Forelimb muscle (tissue), 1 donor: ENCODE data around the gene SPATA9. TPM values are rescaled to one million over a fixed set of nuclear protein-coding genes. Genes with fewer than 3 reads are reported as not detected.

Experiments
- DNase-seq: peaks from one replicate; pipeline ENCODE4 v3.0.0-alpha.2; 2013; ENCODE audit warnings: low read depth
- polyA plus RNA-seq: library from polyadenylated mRNA; unstranded; fragments of 120-200 nt; gene quantifications from one replicate; pipeline ENCODE4 v1.2.1, GENCODE V29; 2013; ENCODE audit not compliant: insufficient read length

The SPATA9 gene
- polyA plus RNA-seq, 1 donor, result 1.4 TPM

- no peak for DNase-seq
Measured at GRCh38 chr5:95684361-95684760, 1.6 kb upstream of the SPATA9 start.

DNA sequence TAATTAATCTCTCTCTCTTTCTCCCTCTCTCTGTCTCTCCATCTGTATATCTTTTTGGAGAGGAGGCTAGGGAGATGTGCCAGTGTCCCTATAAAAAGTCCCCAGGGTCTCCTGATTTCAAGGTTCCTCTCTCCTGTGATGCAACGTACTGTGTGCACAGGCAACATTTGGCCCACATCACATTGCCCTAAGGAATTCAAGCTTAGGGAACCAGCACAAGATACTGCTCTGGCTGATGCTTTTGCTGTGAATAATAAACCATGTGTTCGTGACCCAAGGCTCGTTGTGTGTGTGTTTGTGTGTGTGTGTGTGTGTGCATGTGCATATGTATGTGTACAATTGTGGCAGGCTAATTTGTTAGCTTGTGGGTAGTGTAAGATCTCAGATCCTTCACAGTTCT is 9.7 kb downstream of the SPATA9 start:
- no peak for DNase-seq

DNA sequence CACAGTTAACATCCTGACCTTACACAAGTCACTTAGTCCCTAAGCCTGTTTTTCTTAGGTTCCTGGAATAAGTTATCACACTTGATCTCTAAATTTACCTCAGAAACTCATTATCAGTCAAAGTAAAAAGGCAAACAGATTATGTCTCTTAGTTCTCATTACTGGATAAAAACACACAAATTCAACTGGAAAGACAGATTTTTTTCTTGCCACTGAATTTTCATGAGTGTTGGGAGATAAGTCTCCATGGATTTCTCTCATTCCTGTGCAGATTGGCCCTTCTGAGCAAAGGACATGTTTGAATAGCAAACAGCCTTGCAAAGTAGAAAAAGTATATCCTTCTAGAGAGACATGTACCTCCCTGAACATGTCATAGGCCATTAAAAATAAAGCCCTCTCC is 10.2 kb downstream of the SPATA9 start:
- no peak for DNase-seq

DNA sequence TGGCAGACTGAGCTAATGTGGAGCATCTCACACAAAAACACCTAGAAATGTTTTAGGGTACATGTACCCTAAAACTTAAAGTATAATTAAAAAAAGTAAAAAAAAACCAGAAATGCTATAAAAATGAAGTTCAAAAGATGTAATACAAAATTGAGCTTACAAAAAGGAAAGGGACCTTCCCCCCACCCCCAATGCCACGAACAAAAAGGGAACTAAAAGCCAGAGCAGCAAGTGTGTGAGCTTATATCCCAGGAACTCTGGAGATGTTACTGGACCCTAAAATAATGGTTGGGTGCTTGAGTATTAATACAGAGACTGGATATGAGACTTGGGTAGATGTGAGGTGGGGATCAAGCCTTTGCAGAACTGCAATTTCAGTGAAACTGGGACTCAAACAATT is 11.0 kb downstream of the SPATA9 start:
- DNase-seq, result no peak

- no peak for DNase-seq
Measured at GRCh38 chr5:95670568-95670967, 12.2 kb downstream of the SPATA9 start.

- DNase-seq, result no peak
Measured at GRCh38 chr5:95669985-95670384, 12.8 kb downstream of the SPATA9 start.

DNA sequence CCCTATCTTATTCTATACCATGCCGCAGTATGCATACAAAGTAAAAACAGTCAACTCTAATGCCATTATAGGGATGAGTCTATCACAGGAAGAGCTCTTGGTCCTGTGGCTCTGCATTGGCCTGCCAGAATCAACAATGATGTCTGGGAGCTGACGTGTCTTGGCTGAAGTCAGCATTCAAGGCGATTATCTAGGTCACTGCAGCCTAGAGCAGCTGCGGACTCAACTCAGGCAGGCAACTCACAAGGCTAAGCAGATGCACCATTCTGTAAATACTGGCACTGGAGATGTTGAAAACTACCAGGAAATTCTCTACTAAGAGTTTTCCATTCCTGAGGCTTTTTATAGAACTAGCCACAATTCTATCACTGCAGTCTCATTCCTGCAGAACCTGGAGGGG is 13.3 kb downstream of the SPATA9 start:
- DNase-seq, result peak; percentile 75

- no peak for DNase-seq
Measured at GRCh38 chr5:95668728-95669127, 14.1 kb downstream of the SPATA9 start.

GRCh38 chr5:95668216-95668615 is 14.6 kb downstream of the SPATA9 start:
- no peak for DNase-seq

GRCh38 chr5:95667678-95668077 is 15.1 kb downstream of the SPATA9 start:
- no peak for DNase-seq

DNA sequence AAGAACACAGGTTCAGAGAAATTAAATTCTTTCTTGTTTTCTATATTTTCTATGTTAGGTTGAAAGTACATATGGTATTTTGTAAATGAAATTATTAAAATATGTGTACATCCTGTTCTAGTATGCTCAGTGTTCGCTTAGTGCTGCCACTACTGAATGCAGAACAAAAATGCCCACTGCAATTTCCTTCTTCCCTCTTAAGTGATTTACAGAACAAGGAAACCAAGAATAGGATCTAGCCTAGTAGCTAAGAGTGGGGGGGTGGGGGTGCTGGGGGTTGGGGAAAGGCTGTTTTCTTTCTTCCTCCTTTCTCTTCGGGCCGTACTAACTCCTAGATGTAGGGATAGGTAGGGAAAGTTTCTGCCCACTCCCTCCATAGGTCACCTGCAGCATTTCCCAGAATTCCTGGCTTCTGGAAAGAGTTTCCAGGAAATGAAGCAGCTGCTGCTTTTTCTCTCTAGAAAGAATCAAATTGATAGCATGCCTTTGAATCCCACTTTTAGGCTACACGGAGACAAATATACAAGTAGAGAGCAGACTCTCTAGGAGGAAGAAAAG is 15.7 kb downstream of the SPATA9 start:
- DNase-seq, result no peak

- DNase-seq, result no peak
Measured at GRCh38 chr5:95664204-95664786, 18.5 kb downstream of the SPATA9 start.

DNA sequence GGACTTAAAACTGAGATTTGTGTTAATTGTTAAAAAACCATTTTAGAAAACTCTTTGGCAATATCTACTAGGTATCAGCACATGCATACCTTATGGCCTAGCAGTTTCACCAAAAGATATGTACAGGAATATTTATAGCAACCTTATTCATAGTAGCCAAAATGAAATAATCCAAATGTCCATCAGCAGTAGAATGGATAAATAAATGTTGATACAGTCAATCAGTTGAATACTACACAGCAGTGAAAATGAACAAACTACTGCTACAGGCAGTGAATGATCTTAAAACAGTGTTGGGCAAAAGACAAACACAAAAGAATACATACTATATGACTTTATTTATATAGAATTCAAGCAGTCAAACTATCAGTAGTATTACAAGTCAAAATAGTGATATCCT is 19.8 kb downstream of the SPATA9 start:
- DNase-seq, result no peak

GRCh38 chr5:95660060-95660459 is 22.7 kb downstream of the SPATA9 start:
- no peak for DNase-seq

DNA sequence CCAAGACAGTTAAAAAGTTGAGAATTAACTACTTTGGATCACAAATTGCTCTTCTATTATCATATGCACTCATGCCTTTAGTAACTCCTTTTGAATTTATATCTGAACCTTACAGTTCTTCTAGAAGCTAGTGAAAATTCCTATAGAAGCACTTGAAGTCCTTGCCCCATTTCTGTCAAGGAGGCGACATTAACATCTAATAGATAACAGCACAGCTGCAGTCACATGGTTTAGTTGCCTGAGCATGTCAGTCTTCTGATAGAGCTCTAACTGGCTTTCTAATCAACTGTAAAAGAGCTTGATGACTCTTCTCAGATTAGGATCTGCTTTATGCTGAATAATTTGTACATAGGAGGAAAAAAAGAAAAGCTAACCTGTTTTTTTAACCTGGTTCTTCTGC is 27.2 kb downstream of the SPATA9 start:
- no peak for DNase-seq

DNA sequence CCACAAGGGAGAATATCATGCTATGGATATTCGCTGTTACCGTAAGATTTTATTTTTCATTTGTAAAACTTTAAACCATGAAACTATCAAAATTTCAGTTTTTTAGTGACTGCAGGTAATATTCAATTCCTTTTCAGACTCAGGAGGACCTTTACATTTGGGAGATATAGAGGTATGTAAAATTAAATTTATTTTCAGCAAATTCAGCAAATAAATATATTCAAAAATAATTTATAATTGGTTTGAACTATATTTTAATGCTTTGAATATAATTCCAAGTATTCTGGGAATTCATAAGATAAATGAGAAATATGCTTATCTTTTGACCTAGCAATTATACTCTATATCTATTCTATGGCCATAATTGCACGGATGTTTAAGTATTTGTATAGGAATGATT is 28.6 kb downstream of the SPATA9 start:
- no peak for DNase-seq

GRCh38 chr5:95652849-95653248 is 29.9 kb downstream of the SPATA9 start:
- DNase-seq, result no peak

GRCh38 chr5:95649842-95650620 is 32.8 kb downstream of the SPATA9 start:
- no peak for DNase-seq

- no peak for DNase-seq
Measured at GRCh38 chr5:95649274-95649673, 33.5 kb downstream of the SPATA9 start.

DNA sequence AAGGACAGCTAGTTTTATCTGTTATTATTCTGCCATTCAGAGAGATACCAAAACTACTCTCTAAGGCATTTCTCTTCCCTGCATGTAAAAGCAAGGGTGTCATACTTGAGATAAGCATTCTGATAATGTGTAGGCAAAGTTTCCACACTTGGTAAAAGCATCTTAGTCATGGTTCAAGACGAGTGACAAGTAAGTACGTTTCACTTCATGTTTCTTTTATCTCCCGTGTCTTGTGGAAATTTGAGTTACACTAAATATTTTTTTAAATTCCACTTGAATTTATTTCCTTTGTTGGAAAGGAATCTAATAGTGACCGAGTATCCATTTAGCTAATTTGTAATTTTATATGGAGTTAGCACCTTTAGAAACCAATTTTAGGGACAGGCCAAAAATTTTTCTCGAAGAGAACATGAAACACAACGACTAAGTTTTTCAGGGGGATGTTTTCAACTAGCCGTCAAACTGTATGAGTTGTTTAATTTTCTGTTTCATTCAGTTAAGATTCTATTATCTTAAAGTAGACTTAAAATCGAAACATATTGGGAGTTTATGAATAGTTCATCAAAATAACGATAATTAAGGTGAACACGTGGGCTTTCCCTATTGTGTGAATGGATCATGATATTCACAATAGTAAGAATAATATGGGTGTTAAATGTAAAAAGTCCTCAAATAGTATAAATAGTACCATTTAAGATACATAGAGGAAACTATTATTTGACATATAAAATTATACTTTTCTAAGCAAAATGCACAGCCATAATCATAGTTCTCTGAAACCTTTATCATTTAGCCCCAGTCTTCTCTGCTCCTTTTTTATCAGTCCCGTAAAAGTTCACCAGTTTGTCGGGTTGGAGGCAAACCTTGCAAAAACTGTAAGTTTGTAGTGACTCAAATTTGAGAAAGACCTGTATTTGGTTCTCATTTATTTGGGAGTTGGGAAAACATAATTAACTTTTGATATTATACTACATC is 34.6 kb downstream of the SPATA9 start:
- DNase-seq, result no peak

DNA sequence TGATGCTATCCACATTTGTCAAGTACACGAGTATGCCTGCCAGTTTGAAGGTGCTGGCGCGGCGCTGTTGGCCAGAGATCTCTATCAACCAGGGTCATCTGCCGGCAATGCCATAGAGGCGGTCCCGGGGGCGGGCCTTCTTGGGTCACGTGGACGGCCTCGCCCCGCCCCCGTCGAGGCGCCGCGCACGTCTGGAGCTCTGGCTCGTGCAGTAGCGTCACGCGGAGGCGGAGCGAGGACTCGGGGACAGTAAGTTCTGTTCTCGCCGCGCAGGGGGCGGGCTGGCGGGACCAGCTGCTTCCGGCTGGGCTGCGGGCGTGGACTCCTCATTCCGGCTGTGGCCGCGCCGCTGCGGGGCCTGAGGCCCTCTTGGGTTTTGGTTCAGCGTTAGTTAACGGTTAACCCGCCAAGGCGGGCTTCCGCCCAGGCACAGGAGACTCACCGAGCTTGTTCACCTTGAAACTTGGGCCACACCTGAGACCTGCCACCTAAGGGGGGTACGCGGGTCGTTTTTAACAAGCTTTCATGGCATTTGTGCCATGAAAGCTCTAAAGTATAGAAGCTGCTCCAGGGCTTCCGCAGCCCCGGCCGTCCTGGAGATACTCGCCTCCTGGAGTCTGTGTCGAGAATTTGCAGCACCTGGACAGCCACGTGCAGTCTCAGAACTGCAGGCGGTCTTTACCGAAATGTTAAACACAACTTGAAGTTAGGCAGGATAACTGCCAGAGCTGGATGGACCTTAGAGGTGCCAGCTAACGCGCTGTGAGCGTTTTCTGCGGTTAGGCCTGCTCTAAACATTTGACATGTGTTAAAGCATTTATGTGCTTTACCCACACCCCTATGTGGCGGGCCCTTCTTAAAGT is 36.0 kb downstream of the SPATA9 start, which contains the start of gene RFESD:
Gene RFESD, plus strand, starts transcription at position 209 of the 863 bp plus-strand sequence. CDS start 5,495 bp downstream, outside the sequence.
- DNase-seq, result peak; percentile 86
